H1 (cell line): ENCODE results near the gene KHSRP. TPM values are rescaled to one million over a fixed set of nuclear protein-coding genes. Genes with fewer than 3 reads are reported as not detected.

Experiments
- polyA plus RNA-seq, 7 experiments: library from polyadenylated mRNA; depleted of rRNA in 3 of 7; stranded (reverse) in 5 of 7; unstranded in 2 of 7; fragments of >200 nt in 5 of 7; fragments of 200-250 nt in 2 of 7; gene quantifications; 1 replicate in 5 of 7; 2 replicates in 1 of 7; 4 replicates in 1 of 7; pipeline versions ENCODE4 v1.2.1 to v1.2.3, GENCODE V29; 2011 to 2013; ENCODE audit warnings: missing spikeins in 2 of 7, mixed read lengths in 2 of 7
- total RNA-seq: library from RNA; stranded (reverse); fragmentation: NEBNext Ultra II Directional; extraction: Animal tissue kit (Norgen Biotek cat#: 25700); gene quantifications from 2 replicates; pipeline ENCODE4 v1.2.1, GENCODE V29; 2021
- TF ChIP-seq, protein P1 (sequence below): IDR thresholded peaks from 2 replicates; pipeline ENCODE4 v1.6.1; 2011; ENCODE audit warnings: low read length, improper control_type of control experiment

KHSRP gene
- total and polyA plus RNA-seq, 2 of the 8 experiments (the other 6 are each of a cell fraction or from before 2014, with no cell fraction given): 143 to 573 TPM

- TF ChIP-seq, protein P1, sequence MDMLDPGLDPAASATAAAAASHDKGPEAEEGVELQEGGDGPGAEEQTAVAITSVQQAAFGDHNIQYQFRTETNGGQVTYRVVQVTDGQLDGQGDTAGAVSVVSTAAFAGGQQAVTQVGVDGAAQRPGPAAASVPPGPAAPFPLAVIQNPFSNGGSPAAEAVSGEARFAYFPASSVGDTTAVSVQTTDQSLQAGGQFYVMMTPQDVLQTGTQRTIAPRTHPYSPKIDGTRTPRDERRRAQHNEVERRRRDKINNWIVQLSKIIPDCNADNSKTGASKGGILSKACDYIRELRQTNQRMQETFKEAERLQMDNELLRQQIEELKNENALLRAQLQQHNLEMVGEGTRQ: no peak
- TF ChIP-seq, all 59 proteins: peak for 22
Measured at GRCh38 chr19:6393074-6393982, 31.3 kb downstream of the KHSRP start, which contains the start of gene GTF2F1 (continued).
